ENCODE measurements around the gene NKTR. TPM values are rescaled to one million over a fixed set of nuclear protein-coding genes. Genes with fewer than 3 reads are reported as not detected.

Gene NKTR
- total RNA-seq, 1 experiment from 2014 or later = 79.8 TPM

GRCh38 chr3:42658771-42659390 is 58.4 kb downstream of the NKTR start:
- Histone ChIP-seq H3K4me2 (ENCODE audit: insufficient read depth, insufficient read length, low read length) (no peak overlapping the region), H2BK12ac (ENCODE audit: insufficient read length, low read depth, low read length) (no peak overlapping the region), H3K23me2 (ENCODE audit: insufficient read length, low read depth, low read length, poor library complexity, severe bottlenecking) (no peaks in the 10 kb centered on the region), H3K4me1 (ENCODE audit: insufficient read depth, low read length) (peaks cover 6% of the 10 kb centered on the region; the same call in 1 of the 2 replicates), H3K9ac (ENCODE audit: extremely low read depth, insufficient read length, low read length) (no peak overlapping the region), H3K18ac (ENCODE audit: insufficient read length, low read depth, low read length) (no peak overlapping the region), H4K91ac (ENCODE audit: insufficient read length, low read depth, low read length) (no peak overlapping the region), H3K23ac (ENCODE audit: insufficient read length, low read depth, low read length) (no peak overlapping the region), H3K9me3 (ENCODE audit: control insufficient read depth, low read depth, low read length) (no peaks in the 10 kb centered on the region), H2BK5ac (ENCODE audit: insufficient read length, low read length) (no peak overlapping the region), H3K79me2 (ENCODE audit: insufficient read depth, low read length) (no peaks in the 10 kb centered on the region), H3T11ph (ENCODE audit: low read length) (no peak overlapping the region), H3K27me3 (ENCODE audit: insufficient read depth, low read length) (no peaks in the 10 kb centered on the region), H3K14ac (ENCODE audit: insufficient read depth, low read length) (no peak overlapping the region), H2BK120ac (ENCODE audit: low read depth, low read length, poor library complexity, severe bottlenecking) (no peak overlapping the region), H4K8ac (replicated peaks; ENCODE audit: insufficient read length, low read depth, low read length) (no peak overlapping the region), H4K5ac (ENCODE audit: insufficient read length, low read depth, low read length) (no peak overlapping the region), H3K27ac (ENCODE audit: insufficient read length, low read depth, low read length) (no peak overlapping the region), H2AFZ (ENCODE audit: low read length) (no peak overlapping the region), H3K79me1 (ENCODE audit: insufficient read depth, low read depth, low read length, poor library complexity, severe bottlenecking) (no peaks in the 10 kb centered on the region), H2BK15ac (ENCODE audit: low read depth, low read length) (no peak overlapping the region), H3K4ac (ENCODE audit: low read depth, low read length) (no peak overlapping the region), H2BK20ac (ENCODE audit: low read depth, low read length, poor library complexity, severe bottlenecking) (no peak overlapping the region), H3K56ac (ENCODE audit: insufficient read length, low read depth, low read length) (no peak overlapping the region), H2AK5ac (ENCODE audit: insufficient read length, low read length) (no peak overlapping the region), H4K20me1 (ENCODE audit: control insufficient read depth, insufficient read depth, insufficient read length) (no peaks in the 10 kb centered on the region)
- H3K27ac Mint-ChIP-seq = no peak overlapping the region; a peak in 1 of 7 replicates
- peaks cover 3 to 21% (median 8%) of the 10 kb centered on the region in 3 experiments for H3K36me3 Mint-ChIP-seq (ENCODE audit: insufficient read depth in 1 of 3, low read depth in 3 of 3)
- DNase-seq = no peak
- no peaks in the 10 kb centered on the region for H3K9me3 Mint-ChIP-seq
- H3K4me1 Mint-ChIP-seq = peaks cover 2 to 22% of the 10 kb centered on the region in 2 experiments; a peak in 2 of 4 replicates
- no peaks in the 10 kb centered on the region for H3K27me3 Mint-ChIP-seq (ENCODE audit: low read depth)
- H3K4me3 Mint-ChIP-seq = no peak overlapping the region
- WGBS (ENCODE audit: extremely low coverage, insufficient read length, low lambda C conversion rate) = no CpG with 5 or more reads among the region's 22 CpGs
- TF ChIP-seq CTCF (conservative IDR thresholded peaks at IDR 0.05) = no peak

Data from H9 (cell line).